RPMI8226 (cell line): ENCODE data around the gene GHRH.

Experiments
- DNase-seq: peaks from one replicate; pipeline ENCODE4 v3.0.0-alpha.2; 2015

GHRH gene

DNA sequence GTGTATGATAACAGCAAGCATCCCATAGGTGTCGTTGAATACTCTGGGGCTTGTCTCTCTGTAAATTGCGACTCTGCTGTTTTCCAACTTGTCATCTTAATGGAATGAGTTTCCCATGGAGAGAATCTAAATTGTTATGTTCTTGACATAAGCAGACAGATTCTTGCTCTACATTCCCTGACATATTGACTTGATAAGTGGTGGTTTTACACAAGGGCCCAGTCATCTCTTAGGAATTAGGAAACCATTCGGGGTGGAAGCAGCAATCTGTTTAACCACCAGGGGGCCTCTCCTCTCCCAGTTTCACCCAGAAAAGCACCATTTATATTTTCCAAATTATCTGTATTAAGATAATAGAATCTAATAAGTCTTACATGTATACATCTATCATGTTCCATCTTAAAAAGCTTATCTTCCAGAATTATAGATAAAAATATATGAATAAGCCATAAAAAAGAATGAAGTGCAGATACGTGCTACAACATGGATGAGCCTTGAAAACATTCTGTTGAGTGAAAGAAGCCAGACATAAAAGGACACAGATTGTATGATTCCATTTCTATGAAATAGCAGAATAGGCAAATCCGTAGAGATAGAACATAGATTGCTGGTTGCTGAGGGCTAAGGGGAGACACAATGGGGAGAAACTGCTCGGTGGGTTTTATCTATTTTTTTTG, 59.2 kb downstream of the GHRH start:
- DNase-seq, result peak; percentile 25

DNA sequence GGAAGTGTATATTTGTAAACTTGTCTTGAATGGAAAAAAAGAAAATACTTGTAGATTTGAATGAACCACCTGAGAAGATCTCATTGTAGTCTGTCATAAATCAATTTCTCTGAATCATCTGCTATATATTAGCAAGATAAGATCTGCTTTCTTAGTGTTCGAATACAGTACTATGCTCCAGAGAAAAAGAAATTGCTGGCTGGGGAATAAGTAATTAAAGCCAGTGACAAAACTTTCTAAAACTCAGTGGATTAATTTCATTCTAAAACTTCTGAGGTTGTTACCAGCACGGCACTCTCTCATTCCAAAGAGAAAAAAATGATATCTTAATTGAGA, 59.8 kb downstream of the GHRH start:
- DNase-seq, result no peak
